DND-41 (cell line): Measurements from ENCODE around the gene DIAPH3.

Experiments used
- EZH2 ChIP-seq: IDR thresholded peaks from 3 replicates; pipeline ENCODE4 v1.6.1; 2012; ENCODE audit warnings: borderline replicate concordance, low read depth, mild to moderate bottlenecking, moderate library complexity, low read length, inconsistent platforms; ENCODE audit not compliant: severe bottlenecking
- TF ChIP-seq, protein P1 (sequence below): IDR thresholded peaks from 2 replicates; pipeline ENCODE4 v1.5.1; 2012; ENCODE audit warnings: borderline replicate concordance, low read length, moderate library complexity, mild to moderate bottlenecking; ENCODE audit not compliant: poor library complexity, severe bottlenecking; ENCODE audit errors: extremely low read depth

GRCh38 chr13:60062502-60062901 is 101.2 kb downstream of the DIAPH3 start:
- no peak for TF ChIP-seq EZH2
- TF ChIP-seq, protein P1, sequence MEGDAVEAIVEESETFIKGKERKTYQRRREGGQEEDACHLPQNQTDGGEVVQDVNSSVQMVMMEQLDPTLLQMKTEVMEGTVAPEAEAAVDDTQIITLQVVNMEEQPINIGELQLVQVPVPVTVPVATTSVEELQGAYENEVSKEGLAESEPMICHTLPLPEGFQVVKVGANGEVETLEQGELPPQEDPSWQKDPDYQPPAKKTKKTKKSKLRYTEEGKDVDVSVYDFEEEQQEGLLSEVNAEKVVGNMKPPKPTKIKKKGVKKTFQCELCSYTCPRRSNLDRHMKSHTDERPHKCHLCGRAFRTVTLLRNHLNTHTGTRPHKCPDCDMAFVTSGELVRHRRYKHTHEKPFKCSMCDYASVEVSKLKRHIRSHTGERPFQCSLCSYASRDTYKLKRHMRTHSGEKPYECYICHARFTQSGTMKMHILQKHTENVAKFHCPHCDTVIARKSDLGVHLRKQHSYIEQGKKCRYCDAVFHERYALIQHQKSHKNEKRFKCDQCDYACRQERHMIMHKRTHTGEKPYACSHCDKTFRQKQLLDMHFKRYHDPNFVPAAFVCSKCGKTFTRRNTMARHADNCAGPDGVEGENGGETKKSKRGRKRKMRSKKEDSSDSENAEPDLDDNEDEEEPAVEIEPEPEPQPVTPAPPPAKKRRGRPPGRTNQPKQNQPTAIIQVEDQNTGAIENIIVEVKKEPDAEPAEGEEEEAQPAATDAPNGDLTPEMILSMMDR = no peak
